WTC11 (cell line): ENCODE data around the gene KLHL8.

Experiments used
- CTCF ChIP-seq: fragments of 200-600 bp; IDR thresholded peaks from 2 replicates; pipeline ENCODE4 v1.8.0; 2022; ENCODE audit warnings: antibody characterized with exemption
- ETV6 ChIP-seq: sonication (generic); formaldehyde crosslinking; IDR thresholded peaks from 2 replicates; pipeline ENCODE4 v1.8.1; 2022; ENCODE audit warnings: mild to moderate bottlenecking, missing genetic modification reagents
- FOXP1 ChIP-seq: sonication (generic); formaldehyde crosslinking; IDR thresholded peaks from 2 replicates; pipeline ENCODE4 v1.8.0; 2022; ENCODE audit warnings: missing genetic modification reagents, mild to moderate bottlenecking, moderate library complexity, borderline replicate concordance
- MAX ChIP-seq: sonication (generic); formaldehyde crosslinking; IDR thresholded peaks from 2 replicates; pipeline ENCODE4 v1.8.0; 2022; ENCODE audit warnings: mild to moderate bottlenecking, missing genetic modification reagents
- MXD4 ChIP-seq: fragments of 250-450 bp; sonication (Bioruptor Pico); IDR thresholded peaks from 2 replicates; pipeline ENCODE4 v1.8.0; 2021; ENCODE audit warnings: mild to moderate bottlenecking, moderate library complexity, borderline replicate concordance
- NR1H2 ChIP-seq: sonication (generic); formaldehyde crosslinking; IDR thresholded peaks from 2 replicates; pipeline ENCODE4 v1.9.0; 2021; ENCODE audit warnings: mild to moderate bottlenecking, moderate library complexity, missing genetic modification reagents
- SMAD3 ChIP-seq: sonication (generic); formaldehyde crosslinking; IDR thresholded peaks from 2 replicates; pipeline ENCODE4 v1.8.0; 2022; ENCODE audit warnings: missing genetic modification reagents, mild to moderate bottlenecking, borderline replicate concordance
- SMAD4 ChIP-seq: sonication (generic); formaldehyde crosslinking; IDR thresholded peaks from 2 replicates; pipeline ENCODE4 v1.8.0; 2022; ENCODE audit warnings: mild to moderate bottlenecking, missing genetic modification reagents
- ZNF219 ChIP-seq: sonication (generic); formaldehyde crosslinking; IDR thresholded peaks from 2 replicates; pipeline ENCODE4 v1.8.0; 2023; ENCODE audit warnings: missing genetic modification reagents, mild to moderate bottlenecking, borderline replicate concordance
- TF ChIP-seq, protein P1 (sequence below): sonication (generic); formaldehyde crosslinking; IDR thresholded peaks from 2 replicates; pipeline ENCODE4 v1.8.1; 2022; ENCODE audit warnings: mild to moderate bottlenecking, missing genetic modification reagents, moderate library complexity, borderline replicate concordance

GRCh38 chr4:87144356-87144755 lies 76.1 kb downstream of the KLHL8 start:
- TF ChIP-seq, protein P1, sequence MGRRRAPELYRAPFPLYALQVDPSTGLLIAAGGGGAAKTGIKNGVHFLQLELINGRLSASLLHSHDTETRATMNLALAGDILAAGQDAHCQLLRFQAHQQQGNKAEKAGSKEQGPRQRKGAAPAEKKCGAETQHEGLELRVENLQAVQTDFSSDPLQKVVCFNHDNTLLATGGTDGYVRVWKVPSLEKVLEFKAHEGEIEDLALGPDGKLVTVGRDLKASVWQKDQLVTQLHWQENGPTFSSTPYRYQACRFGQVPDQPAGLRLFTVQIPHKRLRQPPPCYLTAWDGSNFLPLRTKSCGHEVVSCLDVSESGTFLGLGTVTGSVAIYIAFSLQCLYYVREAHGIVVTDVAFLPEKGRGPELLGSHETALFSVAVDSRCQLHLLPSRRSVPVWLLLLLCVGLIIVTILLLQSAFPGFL (CRISPR knock-in tag): no peak
- TF ChIP-seq SMAD3 (no peak), FOXP1 (CRISPR knock-in tag) (no peak), CTCF (no peak), NR1H2 (CRISPR knock-in tag) (no peak), ETV6 (CRISPR knock-in tag) (no peak), SMAD4 (CRISPR knock-in tag) (no peak), MXD4 (CRISPR knock-in tag) (no peak), ZNF219 (CRISPR knock-in tag) (no peak), MAX (no peak)
